Liver (tissue), 9 donors: ENCODE measurements around the gene ZW10. TPM values are rescaled to one million over a fixed set of nuclear protein-coding genes. Genes with fewer than 3 reads are reported as not detected.
"Not testable (repeated sequence)": the region's sequence is repeated elsewhere in the genome, so short reads cannot be mapped to it uniquely, and the experiment has no call there.

Experiments
- DNase-seq: peaks from one replicate; pipeline ENCODE4 v3.0.0-alpha.2; 2017; ENCODE audit warnings: low spot score
- H3K27ac ChIP-seq, 2 donors: one replicate each; pipeline ENCODE4 v1.7.0; 2013; ENCODE audit warnings: inconsistent platforms in 2 of 2, low read length in 2 of 2, control low read depth in 1 of 2, low read depth in 1 of 2, mild to moderate bottlenecking in 1 of 2
- H3K27me3 ChIP-seq, 4 donors: one replicate each; pipeline versions ENCODE4 v1.6.1 to v1.7.0; 2013; ENCODE audit warnings: low read length in 3 of 4, inconsistent platforms in 1 of 4, mild to moderate bottlenecking in 1 of 4, moderate library complexity in 1 of 4; ENCODE audit not compliant: control insufficient read depth in 4 of 4, insufficient read depth in 4 of 4
- H3K36me3 ChIP-seq, 4 donors: one replicate each; pipeline versions ENCODE4 v1.6.1 to v1.7.0; 2013; ENCODE audit warnings: low read length in 3 of 4, mild to moderate bottlenecking in 3 of 4, low read depth in 1 of 4, moderate library complexity in 1 of 4; ENCODE audit not compliant: control insufficient read depth in 4 of 4, insufficient read depth in 3 of 4
- H3K4me1 ChIP-seq, 4 donors: one replicate each; pipeline versions ENCODE4 v1.6.1 to v1.7.0; 2013; ENCODE audit warnings: low read length in 3 of 4, mild to moderate bottlenecking in 3 of 4, moderate library complexity in 1 of 4; ENCODE audit not compliant: control insufficient read depth in 4 of 4, insufficient read depth in 4 of 4
- H3K4me3 ChIP-seq, 3 donors: one replicate each; pipeline versions ENCODE4 v1.6.1 to v1.7.0; 2013; ENCODE audit warnings: low read length in 3 of 3, control low read depth in 1 of 3, low read depth in 1 of 3, mild to moderate bottlenecking in 1 of 3
- H3K9ac ChIP-seq, 2 donors: one replicate each; pipeline ENCODE4 v1.7.0; 2013; ENCODE audit warnings: low read length in 2 of 2, mild to moderate bottlenecking in 2 of 2, moderate library complexity in 2 of 2, control low read depth in 1 of 2, low read depth in 1 of 2
- H3K9me3 ChIP-seq, 4 donors: one replicate each; pipeline versions ENCODE4 v1.6.1 to v1.7.0; 2013; ENCODE audit warnings: low read length in 3 of 4; ENCODE audit not compliant: control insufficient read depth in 4 of 4
- ATF3 ChIP-seq: IDR thresholded peaks from 2 replicates; pipeline ENCODE4 v1.6.1; 2016; ENCODE audit warnings: antibody characterized with exemption
- CTCF ChIP-seq: fragments of 150-350 bp; IDR thresholded peaks from 2 replicates; pipeline ENCODE4 v1.5.1; 2017; ENCODE audit warnings: improper control_type of control experiment, low read depth, low read length; ENCODE audit not compliant: missing input control
- FOXA1 ChIP-seq: IDR thresholded peaks from 2 replicates; pipeline ENCODE4 v1.6.1; 2016; ENCODE audit warnings: antibody characterized with exemption
- GABPA ChIP-seq, 2 donors: IDR thresholded peaks in 1 of 2; conservative IDR thresholded peaks in 1 of 2; 2 replicates each; pipeline ENCODE4 v1.6.1; 2016; ENCODE audit warnings: antibody characterized with exemption in 2 of 2, mild to moderate bottlenecking in 1 of 2, moderate library complexity in 1 of 2
- HNF4A ChIP-seq, 2 donors: conservative IDR thresholded peaks; 2 replicates each; pipeline ENCODE4 v1.6.1; 2016; ENCODE audit warnings: antibody characterized with exemption in 2 of 2, mild to moderate bottlenecking in 2 of 2
- HNF4G ChIP-seq: IDR thresholded peaks from 2 replicates; pipeline ENCODE4 v1.6.1; 2016; ENCODE audit warnings: antibody characterized with exemption
- JUND ChIP-seq, 2 donors: IDR thresholded peaks; 2 replicates each; pipeline ENCODE4 v1.6.1; 2016; ENCODE audit warnings: antibody characterized with exemption in 2 of 2
- MAX ChIP-seq: IDR thresholded peaks from 2 replicates; pipeline ENCODE4 v1.6.1; 2016; ENCODE audit warnings: antibody characterized with exemption
- NR2F2 ChIP-seq: IDR thresholded peaks from 2 replicates; pipeline ENCODE4 v1.6.1; 2016; ENCODE audit warnings: antibody characterized with exemption
- RAD21 ChIP-seq, 2 donors: IDR thresholded peaks; 2 replicates each; pipeline ENCODE4 v1.6.1; 2016; ENCODE audit warnings: antibody characterized with exemption in 2 of 2, mild to moderate bottlenecking in 2 of 2
- REST ChIP-seq: IDR thresholded peaks from 2 replicates; pipeline ENCODE4 v1.6.1; 2016; ENCODE audit warnings: antibody characterized with exemption, mild to moderate bottlenecking
- RXRA ChIP-seq, 2 donors: IDR thresholded peaks; 2 replicates each; pipeline ENCODE4 v1.6.1; 2017 to 2018; ENCODE audit warnings: antibody characterized with exemption in 2 of 2, mild to moderate bottlenecking in 1 of 2
- YY1 ChIP-seq: IDR thresholded peaks from 2 replicates; pipeline ENCODE4 v1.6.1; 2016; ENCODE audit warnings: antibody characterized with exemption, mild to moderate bottlenecking
- WGBS: extraction: QIAGEN DNeasy Blood & Tissue Kit; methylation state at CpG from one replicate; pipeline ENCODE4 v1.1.7; 2013; 5-methylcytosine and 5-hydroxymethylcytosine counted together
- polyA plus RNA-seq, 2 donors: library from polyadenylated mRNA; stranded (reverse) in 1 of 2; unstranded in 1 of 2; fragments of 200-250 nt in 1 of 2; fragments of >200 nt in 1 of 2; fragmentation: Nextera tagmentation in 1 of 2; extraction: Ambion mirVana in 1 of 2; gene quantifications; one replicate each; pipeline versions ENCODE4 v1.2.1 to v1.2.3, GENCODE V29; 2013 to 2015
- total RNA-seq, 2 donors: library from RNA; depleted of rRNA; stranded (reverse); fragments of >200 nt; gene quantifications; one replicate each; pipeline ENCODE4 v1.2.3, GENCODE V29; 2014
- donor health status: healthy.
- donor health status: healthy.
- donor health status: healthy.
- donor health status: healthy.
- donor health status: healthy.

Gene ZW10
- total and polyA plus RNA-seq, 4 donors: 3.7 to 16.8 (median 9.3) TPM

- no peak for DNase-seq
- Histone ChIP-seq H3K4me1 (peaks cover 0 to 6% (median 0%) of the 10 kb centered on the region in 4 donors), H3K9ac (no peak overlapping the region), H3K9me3 (no peaks in the 10 kb centered on the region), H3K27ac (no peak overlapping the region), H3K4me3 (no peak overlapping the region), H3K36me3 (peaks cover 3 to 24% (median 13%) of the 10 kb centered on the region in 4 donors), H3K27me3 (no peaks in the 10 kb centered on the region)
- no peak for TF ChIP-seq NR2F2
- TF ChIP-seq RXRA (IDR thresholded peaks at IDR 0.05): no peak
- TF ChIP-seq HNF4G: no peak
- TF ChIP-seq REST: no peak
- TF ChIP-seq MAX: no peak
- no peak for TF ChIP-seq HNF4A (conservative IDR thresholded peaks at IDR 0.05)
- TF ChIP-seq GABPA (IDR thresholded peaks at IDR 0.05 in 1 of 2, conservative IDR thresholded peaks at IDR 0.05 in 1 of 2): no peak
- no peak for TF ChIP-seq ATF3
- TF ChIP-seq FOXA1: no peak
- TF ChIP-seq CTCF: no peak
- TF ChIP-seq JUND (IDR thresholded peaks at IDR 0.05): no peak
- no peak for TF ChIP-seq RAD21 (IDR thresholded peaks at IDR 0.05)
- TF ChIP-seq YY1: no peak
- 89% methylated on average over 2 of the region's 2 CpGs for WGBS
Observed at GRCh38 chr11:113764527-113765219, 8.8 kb downstream of the ZW10 start.

GRCh38 chr11:113763040-113763439 lies 10.5 kb downstream of the ZW10 start:
- peaks cover 3 to 34% (median 19%) of the 10 kb centered on the region in 4 donors for H3K36me3 ChIP-seq
- DNase-seq, H3K4me3 ChIP-seq, H3K27ac ChIP-seq, H3K9me3 ChIP-seq, H3K9ac ChIP-seq, H3K4me1 ChIP-seq, H3K27me3 ChIP-seq: not testable (repeated sequence)
- WGBS: 96% methylated on average over 2 of the region's 2 CpGs
